GM18867 (cell line): ENCODE data around the gene ACAP3.
"Not testable (repeated sequence)": the region's sequence is repeated elsewhere in the genome, so short reads cannot be mapped to it uniquely, and the experiment has no call there.

ENCODE experiments used
- ATAC-seq: cut with Tn5 transposase; IDR thresholded peaks from one replicate; pipeline ENCODE4 v1.9.1; 2021; ENCODE audit warnings: mild to moderate bottlenecking, moderate library complexity; ENCODE audit not compliant: unreplicated experiment

Gene ACAP3

GRCh38 chr1:1317420-1317819 lies 9.7 kb upstream of the ACAP3 start:
- no peak for ATAC-seq

- not testable (repeated sequence) for ATAC-seq
Observed at GRCh38 chr1:1316199-1316598, 8.5 kb upstream of the ACAP3 start.

GRCh38 chr1:1315435-1315954 lies 7.8 kb upstream of the ACAP3 start:
- no peak for ATAC-seq

GRCh38 chr1:1314678-1315335 lies 7.1 kb upstream of the ACAP3 start:
- no peak for ATAC-seq

- ATAC-seq = no peak
Observed at GRCh38 chr1:1314237-1314586, 6.5 kb upstream of the ACAP3 start.

- ATAC-seq = no peak
Observed at GRCh38 chr1:1313500-1314236, 5.9 kb upstream of the ACAP3 start.

GRCh38 chr1:1312450-1313314 lies 5.0 kb upstream of the ACAP3 start:
- ATAC-seq = no peak

- ATAC-seq = no peak
Observed at GRCh38 chr1:1311107-1312104, 3.7 kb upstream of the ACAP3 start.

GRCh38 chr1:1310476-1311053 lies 2.8 kb upstream of the ACAP3 start:
- ATAC-seq = no peak

- no peak for ATAC-seq
Observed at GRCh38 chr1:1310109-1310385, 2.3 kb upstream of the ACAP3 start.

- no peak for ATAC-seq
Observed at GRCh38 chr1:1309251-1310108, 1.8 kb upstream of the ACAP3 start.

GRCh38 chr1:1308756-1309250 lies 1.1 kb upstream of the ACAP3 start:
- ATAC-seq = peak; percentile 0

GRCh38 chr1:1307261-1307922 lies 338 bp downstream of the ACAP3 start:
- peak; percentile 5 for ATAC-seq

GRCh38 chr1:1306661-1307260 lies 969 bp downstream of the ACAP3 start:
- ATAC-seq = no peak

- no peak for ATAC-seq
Observed at GRCh38 chr1:1306070-1306660, 1.6 kb downstream of the ACAP3 start.

- ATAC-seq = no peak
Observed at GRCh38 chr1:1305300-1306069, 2.2 kb downstream of the ACAP3 start.
